Measurements from ENCODE around the gene CALML6.

CALML6 gene

GRCh38 chr1:1892763-1893120 lies 22.3 kb upstream of the CALML6 start:
- H3K4me1 ChIP-seq (ENCODE audit: control insufficient read depth, insufficient read depth, low read length, unreplicated experiment) = peaks cover 33% of the 10 kb centered on the region
- no peak overlapping the region for H3K4me3 ChIP-seq (ENCODE audit: low read depth, low read length)
- no peak overlapping the region for H3K27ac ChIP-seq (ENCODE audit: low read depth, low read length)
- H3K79me2 ChIP-seq (ENCODE audit: control insufficient read depth, insufficient read depth, low read length, unreplicated experiment) = peaks cover 31% of the 10 kb centered on the region
- no peaks in the 10 kb centered on the region for H3K27me3 ChIP-seq (ENCODE audit: insufficient read depth, low read length)
- no peak overlapping the region for H2AFZ ChIP-seq (ENCODE audit: low read length, unreplicated experiment)
- H3K36me3 ChIP-seq (ENCODE audit: insufficient read depth, low read length) = no peaks in the 10 kb centered on the region

GRCh38 chr1:1893291-1893985 lies 21.6 kb upstream of the CALML6 start:
- Histone ChIP-seq H3K27ac (ENCODE audit: low read depth, low read length) (no peak overlapping the region), H3K36me3 (ENCODE audit: insufficient read depth, low read length) (no peaks in the 10 kb centered on the region), H3K27me3 (ENCODE audit: insufficient read depth, low read length) (no peaks in the 10 kb centered on the region), H3K79me2 (ENCODE audit: control insufficient read depth, insufficient read depth, low read length, unreplicated experiment) (peaks cover 24% of the 10 kb centered on the region), H2AFZ (ENCODE audit: low read length, unreplicated experiment) (no peak overlapping the region), H3K4me1 (ENCODE audit: control insufficient read depth, insufficient read depth, low read length, unreplicated experiment) (peaks cover 26% of the 10 kb centered on the region), H3K4me3 (ENCODE audit: low read depth, low read length) (no peak overlapping the region)

- Histone ChIP-seq H3K4me3 (ENCODE audit: low read depth, low read length) (no peak overlapping the region), H3K36me3 (ENCODE audit: insufficient read depth, low read length) (no peaks in the 10 kb centered on the region), H3K4me1 (ENCODE audit: control insufficient read depth, insufficient read depth, low read length, unreplicated experiment) (peaks cover 21% of the 10 kb centered on the region), H3K27me3 (ENCODE audit: insufficient read depth, low read length) (no peaks in the 10 kb centered on the region), H3K79me2 (ENCODE audit: control insufficient read depth, insufficient read depth, low read length, unreplicated experiment) (peaks cover 19% of the 10 kb centered on the region), H3K27ac (ENCODE audit: low read depth, low read length) (no peak overlapping the region), H2AFZ (ENCODE audit: low read length, unreplicated experiment) (no peak overlapping the region)
Measured at GRCh38 chr1:1893997-1894353, 21.1 kb upstream of the CALML6 start.

GRCh38 chr1:1894354-1895059 lies 20.6 kb upstream of the CALML6 start:
- Histone ChIP-seq H3K36me3 (ENCODE audit: insufficient read depth, low read length) (no peaks in the 10 kb centered on the region), H3K4me3 (ENCODE audit: low read depth, low read length) (0 out of 2 replicates have a peak overlapping the region, but pooled peaks have one; percentile 29), H3K4me1 (ENCODE audit: control insufficient read depth, insufficient read depth, low read length, unreplicated experiment) (peaks cover 21% of the 10 kb centered on the region), H3K79me2 (ENCODE audit: control insufficient read depth, insufficient read depth, low read length, unreplicated experiment) (peaks cover 14% of the 10 kb centered on the region), H3K27me3 (ENCODE audit: insufficient read depth, low read length) (no peaks in the 10 kb centered on the region), H2AFZ (ENCODE audit: low read length, unreplicated experiment) (no peak overlapping the region), H3K27ac (ENCODE audit: low read depth, low read length) (no peak overlapping the region)

- no peak overlapping the region for H3K27ac ChIP-seq (ENCODE audit: low read depth, low read length)
- H3K27me3 ChIP-seq (ENCODE audit: insufficient read depth, low read length) = no peaks in the 10 kb centered on the region
- no peak overlapping the region for H2AFZ ChIP-seq (ENCODE audit: low read length, unreplicated experiment)
- no peaks in the 10 kb centered on the region for H3K36me3 ChIP-seq (ENCODE audit: insufficient read depth, low read length)
- 0 out of 2 replicates have a peak overlapping the region, but pooled peaks have one; percentile 29 for H3K4me3 ChIP-seq (ENCODE audit: low read depth, low read length)
- H3K79me2 ChIP-seq (ENCODE audit: control insufficient read depth, insufficient read depth, low read length, unreplicated experiment) = peaks cover 8% of the 10 kb centered on the region
- H3K4me1 ChIP-seq (ENCODE audit: control insufficient read depth, insufficient read depth, low read length, unreplicated experiment) = peaks cover 21% of the 10 kb centered on the region
Measured at GRCh38 chr1:1895060-1895418, 20.0 kb upstream of the CALML6 start.

- H3K4me1 ChIP-seq (ENCODE audit: control insufficient read depth, insufficient read depth, low read length, unreplicated experiment) = peaks cover 21% of the 10 kb centered on the region
- H3K4me3 ChIP-seq (ENCODE audit: low read depth, low read length) = no peak overlapping the region
- no peak overlapping the region for H2AFZ ChIP-seq (ENCODE audit: low read length, unreplicated experiment)
- no peak overlapping the region for H3K27ac ChIP-seq (ENCODE audit: low read depth, low read length)
- H3K27me3 ChIP-seq (ENCODE audit: insufficient read depth, low read length) = no peaks in the 10 kb centered on the region
- peaks cover 2% of the 10 kb centered on the region for H3K79me2 ChIP-seq (ENCODE audit: control insufficient read depth, insufficient read depth, low read length, unreplicated experiment)
- no peaks in the 10 kb centered on the region for H3K36me3 ChIP-seq (ENCODE audit: insufficient read depth, low read length)
Measured at GRCh38 chr1:1895456-1896336, 19.4 kb upstream of the CALML6 start.

GRCh38 chr1:1898246-1898933 lies 16.7 kb upstream of the CALML6 start:
- no peak overlapping the region for H3K27ac ChIP-seq (ENCODE audit: low read depth, low read length)
- H3K36me3 ChIP-seq (ENCODE audit: insufficient read depth, low read length) = no peaks in the 10 kb centered on the region
- no peak overlapping the region for H3K4me3 ChIP-seq (ENCODE audit: low read depth, low read length)
- H2AFZ ChIP-seq (ENCODE audit: low read length, unreplicated experiment) = no peak overlapping the region
- peaks cover 12% of the 10 kb centered on the region for H3K4me1 ChIP-seq (ENCODE audit: control insufficient read depth, insufficient read depth, low read length, unreplicated experiment)
- H3K27me3 ChIP-seq (ENCODE audit: insufficient read depth, low read length) = no peaks in the 10 kb centered on the region
- no peaks in the 10 kb centered on the region for H3K79me2 ChIP-seq (ENCODE audit: control insufficient read depth, insufficient read depth, low read length, unreplicated experiment)

- Histone ChIP-seq H2AFZ (ENCODE audit: low read length, unreplicated experiment) (no peak overlapping the region), H3K4me3 (ENCODE audit: low read depth, low read length) (no peak overlapping the region)
Measured at GRCh38 chr1:1899266-1899966, 15.6 kb upstream of the CALML6 start.

GRCh38 chr1:1899967-1900327 lies 15.1 kb upstream of the CALML6 start:
- H3K27me3 ChIP-seq (ENCODE audit: insufficient read depth, low read length) = no peaks in the 10 kb centered on the region
- no peak overlapping the region for H3K4me3 ChIP-seq (ENCODE audit: low read depth, low read length)
- no peaks in the 10 kb centered on the region for H3K79me2 ChIP-seq (ENCODE audit: control insufficient read depth, insufficient read depth, low read length, unreplicated experiment)
- H3K36me3 ChIP-seq (ENCODE audit: insufficient read depth, low read length) = no peaks in the 10 kb centered on the region
- no peak overlapping the region for H3K27ac ChIP-seq (ENCODE audit: low read depth, low read length)
- no peak overlapping the region for H2AFZ ChIP-seq (ENCODE audit: low read length, unreplicated experiment)
- peaks cover under 1% of the 10 kb centered on the region for H3K4me1 ChIP-seq (ENCODE audit: control insufficient read depth, insufficient read depth, low read length, unreplicated experiment)

More at GRCh38 chr1:1899266-1899966, 15.6 kb upstream of the CALML6 start:
- H3K36me3 ChIP-seq (ENCODE audit: insufficient read depth, low read length) = no peaks in the 10 kb centered on the region
- H3K27ac ChIP-seq (ENCODE audit: low read depth, low read length) = no peak overlapping the region
- peaks cover 6% of the 10 kb centered on the region for H3K4me1 ChIP-seq (ENCODE audit: control insufficient read depth, insufficient read depth, low read length, unreplicated experiment)
- no peaks in the 10 kb centered on the region for H3K27me3 ChIP-seq (ENCODE audit: insufficient read depth, low read length)
- no peaks in the 10 kb centered on the region for H3K79me2 ChIP-seq (ENCODE audit: control insufficient read depth, insufficient read depth, low read length, unreplicated experiment)
